Kidney (tissue), 14 donors: Measurements from ENCODE around the gene UGGT2. TPM values are rescaled to one million over a fixed set of nuclear protein-coding genes. Genes with fewer than 3 reads are reported as not detected.

Source experiments
- DNase-seq, 5 donors: peaks; one replicate each; pipeline ENCODE4 v3.0.0-alpha.2; 2013 to 2020
- FAIRE-seq: peaks from 2 replicates; lab custom pipeline; 2012; peaks lifted over from hg19 to GRCh38; lab: Jason Lieb, UNC
- H3K27ac ChIP-seq, 2 donors: one replicate each; pipeline ENCODE4 v1.7.0; 2013; ENCODE audit warnings: low read depth in 2 of 2, low read length in 2 of 2, inconsistent platforms in 1 of 2
- H3K27me3 ChIP-seq: one replicate; pipeline ENCODE4 v1.7.1; 2013; ENCODE audit warnings: low read length, inconsistent platforms; ENCODE audit not compliant: control insufficient read depth, insufficient read depth
- H3K36me3 ChIP-seq, 3 donors: one replicate each; pipeline versions ENCODE4 v1.7.0 to v1.7.1; 2013; ENCODE audit warnings: low read length in 3 of 3, control low read depth in 1 of 3, inconsistent platforms in 1 of 3; ENCODE audit not compliant: insufficient read depth in 3 of 3, control insufficient read depth in 2 of 3
- H3K4me1 ChIP-seq, 3 donors: one replicate each; pipeline versions ENCODE4 v1.7.0 to v1.7.1; 2013; ENCODE audit warnings: low read length in 3 of 3, inconsistent platforms in 1 of 3, low read depth in 1 of 3; ENCODE audit not compliant: control insufficient read depth in 2 of 3, insufficient read depth in 2 of 3
- H3K4me3 ChIP-seq, 3 donors: one replicate each; pipeline versions ENCODE4 v1.7.0 to v1.8.1; 2013; ENCODE audit warnings: low read length in 3 of 3, control low read depth in 1 of 3, inconsistent platforms in 1 of 3
- H3K9ac ChIP-seq, 3 donors: one replicate each; pipeline versions ENCODE4 v1.7.0 to v1.7.1; 2013; ENCODE audit warnings: low read length in 3 of 3, control low read depth in 1 of 3, inconsistent platforms in 1 of 3
- H3K9me3 ChIP-seq, 3 donors: one replicate each; pipeline versions ENCODE4 v1.7.0 to v1.7.1; 2013; ENCODE audit warnings: low read length in 3 of 3, control low read depth in 1 of 3, inconsistent platforms in 1 of 3; ENCODE audit not compliant: control insufficient read depth in 2 of 3, insufficient read depth in 1 of 3
- CTCF ChIP-seq: IDR thresholded peaks from 3 replicates; pipeline ENCODE4 v1.5.1; 2012; ENCODE audit warnings: mild to moderate bottlenecking, moderate library complexity, borderline replicate concordance; ENCODE audit not compliant: insufficient read depth; ENCODE audit errors: extremely low read depth
- intact Hi-C: fragments of 100-400 bp; cut with DNase I; formaldehyde crosslinking; loops from one replicate; pipeline ENCODE4 v1.11.1; 2022
- polyA plus RNA-seq: library from polyadenylated mRNA; stranded (reverse); fragments of 350-450 nt; fragmentation: Illumina TruSeq; extraction: RNeasy Lipid Tissue Mini Kit (QIAGEN cat#74804); gene quantifications from one replicate; pipeline ENCODE4 v1.2.3, GENCODE V29; 2014; ENCODE audit warnings: low read depth, low replicate concordance; ENCODE audit not compliant: insufficient read depth
- total RNA-seq: library from RNA; stranded (reverse); fragmentation: NEBNext Ultra II Directional; extraction: Animal tissue kit (Norgen Biotek cat#: 25700); gene quantifications from one replicate; pipeline ENCODE4 v1.2.1, GENCODE V29; 2021
- donor health status: control.
- donor health status: control.
- donor health status: control.
- donor health status: control.
- donor health status: control.
- donor health status: DM: yes; HTN: yes; CAD: no.
- donor health status: Normal renal cell carcinoma (clear cell type).

UGGT2 gene
- total and polyA plus RNA-seq, 2 donors from 2014 or later: 10.0 to 31.9 TPM

GRCh38 chr13:95914991-95915501 lies 138.2 kb downstream of the UGGT2 start:
- FAIRE-seq (no peak), DNase-seq (no peak)
- Histone ChIP-seq H3K9ac (no peak overlapping the region), H3K27ac (no peak overlapping the region), H3K27me3 (no peaks in the 10 kb centered on the region), H3K36me3 (no peaks in the 10 kb centered on the region), H3K4me3 (no peak overlapping the region), H3K4me1 (no peaks in the 10 kb centered on the region), H3K9me3 (no peaks in the 10 kb centered on the region)
- intact Hi-C loops: no loop called here
- no peak for TF ChIP-seq CTCF

- no peak overlapping the region for H3K9ac ChIP-seq
- intact Hi-C loops: no loop called here
- FAIRE-seq (no peak), DNase-seq (peak in 1 of 5 donors; percentile 52)
- no peak overlapping the region for H3K27ac ChIP-seq
- H3K9me3 ChIP-seq: no peaks in the 10 kb centered on the region
- TF ChIP-seq CTCF: no peak
- H3K36me3 ChIP-seq: no peaks in the 10 kb centered on the region
- no peaks in the 10 kb centered on the region for H3K27me3 ChIP-seq
- no peaks in the 10 kb centered on the region for H3K4me1 ChIP-seq
- no peak overlapping the region for H3K4me3 ChIP-seq
These were observed 146.2 kb downstream of the UGGT2 start for GRCh38 chr13:95906999-95907398.

- intact Hi-C loops: no loop called here
- FAIRE-seq: no peak
These were observed 149.6 kb downstream of the UGGT2 start for GRCh38 chr13:95903569-95903968.

More at GRCh38 chr13:95903569-95903968, 149.6 kb downstream of the UGGT2 start:
- Histone ChIP-seq H3K27me3 (no peaks in the 10 kb centered on the region), H3K4me3 (no peak overlapping the region), H3K9me3 (no peaks in the 10 kb centered on the region), H3K27ac (no peak overlapping the region), H3K9ac (no peak overlapping the region), H3K4me1 (no peaks in the 10 kb centered on the region), H3K36me3 (no peaks in the 10 kb centered on the region)
- no peak for DNase-seq
- TF ChIP-seq CTCF: no peak
